Ascending aorta (tissue), 2 donors: ENCODE data around the gene DQX1. TPM values are rescaled to one million over a fixed set of nuclear protein-coding genes. Genes with fewer than 3 reads are reported as not detected.

Experiments used
- DNase-seq, 2 donors: peaks; one replicate each; pipeline ENCODE4 v3.0.0-alpha.2; 2019; ENCODE audit warnings: low spot score in 2 of 2
- H3K27ac ChIP-seq, 2 donors: fragments of 200-600 bp; sonication (generic); one replicate each; pipeline ENCODE4 v1.5.1; 2016 to 2017; ENCODE audit warnings: mild to moderate bottlenecking in 1 of 2
- H3K27me3 ChIP-seq: fragments of 200-600 bp; sonication (generic); one replicate; pipeline ENCODE4 v1.5.1; 2017
- H3K36me3 ChIP-seq, 2 donors: fragments of 200-600 bp; sonication (generic); one replicate each; pipeline ENCODE4 v1.5.1; 2016
- H3K4me1 ChIP-seq, 2 donors: fragments of 200-600 bp; sonication (generic); one replicate each; pipeline ENCODE4 v1.5.1; 2016 to 2017; ENCODE audit warnings: mild to moderate bottlenecking in 1 of 2
- H3K4me3 ChIP-seq, 2 donors: fragments of 200-600 bp; sonication (generic); one replicate each; pipeline ENCODE4 v1.5.1; 2016 to 2017; ENCODE audit warnings: mild to moderate bottlenecking in 1 of 2
- H3K9me3 ChIP-seq, 2 donors: fragments of 200-600 bp; sonication (generic); one replicate each; pipeline ENCODE4 v1.5.1; 2016
- intact Hi-C: fragments of 100-400 bp; cut with DNase I; formaldehyde crosslinking; loops from one replicate; pipeline ENCODE4 v1.15.1; 2023
- total RNA-seq: library from RNA; depleted of rRNA; stranded (reverse); fragments of >200 nt; gene quantifications from one replicate; pipeline ENCODE4 v1.1.0, GENCODE V29; 2016
- TF ChIP-seq, protein P1 (sequence below), 3 experiments: fragments of 200-600 bp in 2 of 3; fragments of 450-650 bp in 1 of 3; sonication (generic) in 2 of 3; IDR thresholded peaks; one replicate each; pipeline ENCODE4 v1.5.1; 2016 to 2019; ENCODE audit warnings: antibody characterized with exemption in 3 of 3, mild to moderate bottlenecking in 1 of 3, moderate library complexity in 1 of 3

The DQX1 gene
- total RNA-seq, 1 donor from 2014 or later: not detected

DNA sequence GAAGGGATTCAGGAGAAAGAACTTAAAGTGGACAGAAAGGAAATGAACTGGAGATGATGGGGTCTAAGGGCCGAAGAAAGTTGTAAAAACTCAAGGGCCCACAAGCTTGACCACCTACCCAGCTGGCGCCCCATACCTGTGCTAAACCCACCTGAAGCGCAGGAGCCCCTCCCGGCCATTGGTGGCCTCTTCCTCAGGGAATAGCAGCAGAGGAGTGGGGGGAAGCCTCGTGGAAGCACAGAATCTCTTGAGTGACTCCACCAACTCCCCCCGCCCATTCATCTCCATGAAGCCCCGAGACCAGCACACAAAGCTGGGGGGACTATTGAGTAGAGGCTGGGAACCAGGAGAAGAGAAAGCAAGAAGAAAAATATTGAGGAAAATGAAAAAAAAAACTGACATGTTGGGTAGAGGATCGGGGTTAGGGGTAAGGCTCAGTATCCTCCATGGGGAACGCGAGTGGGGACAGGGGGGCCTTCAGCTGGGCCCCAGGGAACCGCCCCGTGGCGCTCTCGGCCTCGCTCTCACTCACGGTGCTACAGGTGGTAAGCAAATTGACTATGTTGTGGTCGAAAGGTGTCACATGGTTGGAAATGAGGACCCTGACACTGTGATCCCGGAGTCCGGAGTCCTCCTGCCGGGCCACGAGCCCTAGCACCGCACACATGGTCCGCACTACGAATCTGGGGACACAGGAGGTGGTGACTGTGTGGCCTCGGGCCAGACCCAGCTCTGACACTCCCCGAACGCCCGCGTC, 2.7 kb upstream of the DQX1 start:
- Histone ChIP-seq H3K36me3 (peaks cover 15 to 43% of the 10 kb centered on the region in 2 donors), H3K4me1 (peaks cover 13 to 21% of the 10 kb centered on the region in 2 donors), H3K9me3 (no peaks in the 10 kb centered on the region), H3K27ac (peak overlapping the region; percentile 84 to 88), H3K4me3 (peak overlapping the region; percentile 78 to 85), H3K27me3 (no peaks in the 10 kb centered on the region)
- DNase-seq: no peak
- intact Hi-C loops: loop anchor here (1.0 to 2.0 kb wide), 4 partner anchors 21 to 70 kb away; partner anchors contain the start of genes DOK1, PCGF1, TTC31 and WBP1
- TF ChIP-seq, protein P1, sequence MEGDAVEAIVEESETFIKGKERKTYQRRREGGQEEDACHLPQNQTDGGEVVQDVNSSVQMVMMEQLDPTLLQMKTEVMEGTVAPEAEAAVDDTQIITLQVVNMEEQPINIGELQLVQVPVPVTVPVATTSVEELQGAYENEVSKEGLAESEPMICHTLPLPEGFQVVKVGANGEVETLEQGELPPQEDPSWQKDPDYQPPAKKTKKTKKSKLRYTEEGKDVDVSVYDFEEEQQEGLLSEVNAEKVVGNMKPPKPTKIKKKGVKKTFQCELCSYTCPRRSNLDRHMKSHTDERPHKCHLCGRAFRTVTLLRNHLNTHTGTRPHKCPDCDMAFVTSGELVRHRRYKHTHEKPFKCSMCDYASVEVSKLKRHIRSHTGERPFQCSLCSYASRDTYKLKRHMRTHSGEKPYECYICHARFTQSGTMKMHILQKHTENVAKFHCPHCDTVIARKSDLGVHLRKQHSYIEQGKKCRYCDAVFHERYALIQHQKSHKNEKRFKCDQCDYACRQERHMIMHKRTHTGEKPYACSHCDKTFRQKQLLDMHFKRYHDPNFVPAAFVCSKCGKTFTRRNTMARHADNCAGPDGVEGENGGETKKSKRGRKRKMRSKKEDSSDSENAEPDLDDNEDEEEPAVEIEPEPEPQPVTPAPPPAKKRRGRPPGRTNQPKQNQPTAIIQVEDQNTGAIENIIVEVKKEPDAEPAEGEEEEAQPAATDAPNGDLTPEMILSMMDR (IDR thresholded peaks at IDR 0.05): no peak

GRCh38 chr2:74527741-74528140, 1.7 kb upstream of the DQX1 start:
- Histone ChIP-seq H3K4me3 (no peak overlapping the region), H3K27ac (no peak overlapping the region), H3K4me1 (peaks cover 13 to 21% of the 10 kb centered on the region in 2 donors), H3K27me3 (no peaks in the 10 kb centered on the region), H3K36me3 (peaks cover 15 to 34% of the 10 kb centered on the region in 2 donors), H3K9me3 (no peaks in the 10 kb centered on the region)
- TF ChIP-seq, protein P1 (IDR thresholded peaks at IDR 0.05): no peak
- no peak for DNase-seq
- intact Hi-C loops: loop anchor here (2.0 kb wide), 1 partner anchor 69 kb away; the partner anchor contains the start of gene WBP1

- no peak for DNase-seq
- no peak overlapping the region for H3K4me3 ChIP-seq
- peaks cover 15 to 24% of the 10 kb centered on the region in 2 donors for H3K36me3 ChIP-seq
- TF ChIP-seq, protein P1 (IDR thresholded peaks at IDR 0.05): no peak
- intact Hi-C loops: no loop called here
- no peak overlapping the region for H3K27ac ChIP-seq
- peaks cover 13 to 21% of the 10 kb centered on the region in 2 donors for H3K4me1 ChIP-seq
- no peaks in the 10 kb centered on the region for H3K27me3 ChIP-seq
- H3K9me3 ChIP-seq: no peaks in the 10 kb centered on the region
Observed at GRCh38 chr2:74526649-74527230, 709 bp upstream of the DQX1 start.

DNA sequence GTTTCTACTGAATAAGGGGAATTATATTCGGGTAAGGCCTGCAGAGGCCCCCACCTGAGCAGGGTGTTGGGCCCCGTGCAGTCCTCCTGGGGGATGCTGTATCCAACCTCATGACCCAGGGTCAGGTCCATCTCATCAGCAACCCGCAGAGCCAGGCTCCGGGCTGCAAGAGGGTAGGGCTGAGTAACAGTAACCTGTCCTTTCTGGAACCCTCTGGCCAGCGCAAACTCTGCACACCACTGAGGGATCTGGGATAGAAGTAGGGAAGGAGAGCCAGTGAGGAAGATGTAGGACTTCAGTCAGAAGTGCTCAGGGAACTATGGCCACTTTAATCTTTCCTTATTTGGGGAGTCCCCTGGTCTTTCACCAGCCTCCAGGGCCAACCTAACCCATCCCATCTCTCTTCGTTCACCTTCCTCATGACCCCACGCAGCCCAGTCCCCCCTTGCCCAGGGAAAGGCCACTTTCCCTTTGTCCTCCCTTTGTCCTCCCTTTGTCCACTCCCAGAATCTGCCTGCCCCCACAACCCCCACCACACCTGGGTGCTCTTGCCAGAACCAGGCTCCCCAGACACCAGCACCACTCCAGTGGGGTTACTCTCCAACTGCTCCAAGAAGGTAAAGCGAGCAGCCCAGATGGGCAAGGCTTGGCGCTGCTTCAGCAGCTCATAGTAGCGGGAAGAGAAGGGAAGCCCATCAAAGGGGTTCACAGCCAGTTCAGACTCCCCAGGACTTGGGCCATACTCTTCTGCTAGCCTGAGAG, 895 bp downstream of the DQX1 start:
- H3K36me3 ChIP-seq: peaks cover 15 to 23% of the 10 kb centered on the region in 2 donors
- TF ChIP-seq, protein P1 (IDR thresholded peaks at IDR 0.05): no peak
- H3K4me1 ChIP-seq: peaks cover 8 to 9% of the 10 kb centered on the region in 2 donors
- H3K27ac ChIP-seq: no peak overlapping the region
- H3K4me3 ChIP-seq: no peak overlapping the region
- intact Hi-C loops: no loop called here
- H3K9me3 ChIP-seq: no peaks in the 10 kb centered on the region
- H3K27me3 ChIP-seq: no peaks in the 10 kb centered on the region
- DNase-seq: no peak

DNA sequence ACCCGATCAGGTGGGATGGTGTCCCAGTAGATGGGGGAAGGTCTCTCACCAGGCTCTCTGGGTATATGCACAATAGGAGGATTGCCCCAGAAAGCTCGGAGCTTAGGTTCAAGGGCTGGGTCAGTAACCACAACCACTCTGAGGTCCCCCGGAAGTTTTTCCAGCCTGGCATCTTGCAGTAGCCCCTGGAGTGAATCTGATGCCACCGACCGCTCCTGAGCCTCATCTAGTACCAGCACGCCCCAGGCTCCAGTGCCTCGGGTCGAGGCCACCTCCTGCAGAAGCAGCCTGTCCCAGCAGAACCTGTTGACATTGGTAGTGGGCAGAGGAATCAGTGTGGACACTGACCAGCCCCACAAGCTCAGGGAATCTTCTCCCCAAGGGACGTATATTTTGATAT, 2.0 kb downstream of the DQX1 start:
- Histone ChIP-seq H3K4me1 (peaks cover 8% of the 10 kb centered on the region in 2 donors), H3K9me3 (no peaks in the 10 kb centered on the region), H3K27me3 (no peaks in the 10 kb centered on the region), H3K27ac (no peak overlapping the region), H3K36me3 (peaks cover 15 to 23% of the 10 kb centered on the region in 2 donors), H3K4me3 (no peak overlapping the region)
- intact Hi-C loops: no loop called here
- no peak for DNase-seq
- TF ChIP-seq, protein P1 (IDR thresholded peaks at IDR 0.05): no peak
